Activated CD4-positive, CD25-positive, alpha-beta regulatory T cell (primary cell): ENCODE data around the gene KRT78.

Experiments used
- DNase-seq, 4 experiments: peaks; one replicate each; lab custom pipeline; 2025; lab: John Stamatoyannopoulos, UW

The KRT78 gene

DNA sequence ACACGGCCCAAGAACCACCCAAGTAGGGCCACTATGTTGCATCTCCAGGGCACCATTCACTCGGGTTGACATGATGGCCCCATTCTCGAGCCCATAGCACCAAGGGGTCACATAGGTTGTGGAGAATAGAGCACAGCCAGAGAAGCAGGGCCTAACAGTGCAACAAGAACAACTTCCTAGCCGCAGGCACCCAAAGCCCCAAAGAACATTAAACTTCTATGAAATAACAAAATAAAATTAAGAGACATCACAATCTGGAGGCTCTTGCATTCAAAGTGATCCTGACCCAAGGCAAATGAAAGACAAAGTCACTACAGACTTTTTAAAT, 36.8 kb downstream of the KRT78 start:
- DNase-seq, result no peak

- no peak for DNase-seq
These were observed 37.4 kb downstream of the KRT78 start for GRCh38 chr12:52811191-52812072.

GRCh38 chr12:52810554-52810953, 38.2 kb downstream of the KRT78 start:
- DNase-seq, result no peak

GRCh38 chr12:52809166-52809565, 39.6 kb downstream of the KRT78 start:
- DNase-seq, result no peak

DNA sequence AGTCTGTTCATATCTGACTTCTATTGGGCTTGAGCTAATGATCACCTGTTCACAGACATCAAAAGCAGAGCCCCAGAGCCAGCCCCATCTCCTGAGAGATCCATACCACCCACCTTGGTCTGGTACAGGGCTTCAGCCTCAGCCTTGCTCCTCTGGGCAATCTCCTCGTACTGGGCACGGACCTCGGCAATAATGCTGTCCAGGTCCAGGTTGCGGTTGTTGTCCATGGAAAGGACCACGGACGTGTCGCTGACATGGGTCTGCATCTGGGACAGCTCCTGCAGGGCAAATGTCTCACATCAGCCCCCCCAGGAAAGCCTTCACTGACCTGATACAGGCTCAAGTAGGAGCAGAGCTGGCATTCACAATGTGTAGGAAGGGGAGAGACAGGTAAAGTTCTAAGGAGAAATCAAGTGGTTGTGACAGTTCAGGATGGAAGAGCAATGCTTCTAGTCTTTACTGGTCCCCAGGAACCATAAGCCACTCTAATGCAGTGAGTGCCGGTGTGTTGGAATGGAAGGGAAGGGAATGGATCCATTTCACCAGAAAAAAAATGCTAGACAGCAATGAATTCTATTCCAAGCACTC, 40.1 kb downstream of the KRT78 start:
- no peak for DNase-seq

GRCh38 chr12:52807544-52808470, 41.0 kb downstream of the KRT78 start:
- no peak for DNase-seq

GRCh38 chr12:52806821-52807543, 41.8 kb downstream of the KRT78 start:
- DNase-seq, result no peak

GRCh38 chr12:52806169-52806811, 42.5 kb downstream of the KRT78 start:
- no peak for DNase-seq

GRCh38 chr12:52805739-52806138, 43.1 kb downstream of the KRT78 start:
- DNase-seq, result no peak

DNA sequence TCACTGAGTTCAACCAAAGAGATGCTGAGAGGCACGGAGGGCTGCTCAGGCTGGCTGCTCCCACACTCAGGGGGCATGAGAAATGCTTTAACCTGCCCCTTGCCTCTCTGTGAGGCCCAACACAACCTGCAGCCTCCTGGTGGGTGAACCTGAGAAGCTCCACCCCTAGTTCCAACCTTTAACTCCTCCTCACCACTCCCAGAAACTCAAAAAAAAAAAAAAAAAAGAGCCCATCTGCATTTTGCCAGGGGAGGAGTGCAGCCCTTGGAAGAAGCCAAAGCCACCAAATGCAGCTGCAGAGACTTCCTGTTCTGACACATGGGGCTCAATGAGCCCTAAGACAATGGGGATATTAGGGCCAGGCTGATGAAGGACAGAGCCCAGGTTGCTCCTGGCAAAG, 43.8 kb downstream of the KRT78 start:
- DNase-seq, result no peak

- DNase-seq, result no peak
These were observed 46.4 kb downstream of the KRT78 start for GRCh38 chr12:52802442-52802841.

- no peak for DNase-seq
These were observed 47.0 kb downstream of the KRT78 start for GRCh38 chr12:52801773-52802172.

GRCh38 chr12:52800259-52800917, 48.4 kb downstream of the KRT78 start:
- DNase-seq, result no peak

DNA sequence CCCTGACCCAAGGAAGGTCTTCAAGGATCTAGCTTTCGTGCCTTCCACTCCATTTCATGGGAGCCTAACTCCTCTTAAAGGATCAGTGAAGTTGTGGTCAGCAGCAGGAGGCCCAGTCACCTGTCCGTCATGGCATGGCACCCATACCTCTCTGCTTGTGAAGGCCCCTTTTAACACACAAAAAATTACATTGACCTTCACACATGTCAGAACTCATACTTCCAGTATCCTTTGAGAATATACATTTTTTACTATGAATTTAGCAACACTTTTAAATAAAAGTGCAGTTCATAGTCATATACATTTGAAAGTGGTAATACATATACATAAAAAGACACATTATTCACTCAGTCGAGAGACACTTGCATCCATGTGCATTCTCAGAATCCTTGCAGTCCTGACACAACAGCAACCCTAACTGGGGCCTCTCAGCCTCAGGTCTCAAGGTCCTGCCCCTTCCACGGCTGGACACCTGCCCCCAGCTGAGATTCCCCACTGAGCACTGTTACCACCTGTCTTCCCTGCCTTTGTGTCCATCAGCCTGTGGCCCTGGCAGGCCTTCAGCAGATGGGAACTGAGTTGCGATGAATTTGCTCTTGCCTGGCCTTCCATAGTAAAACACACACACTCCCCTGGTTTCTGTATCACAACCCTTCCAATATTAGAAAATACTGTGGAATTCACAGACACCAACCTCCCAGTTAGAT, 49.1 kb downstream of the KRT78 start:
- no peak for DNase-seq

- no peak for DNase-seq
These were observed 49.9 kb downstream of the KRT78 start for GRCh38 chr12:52798671-52799504.

DNA sequence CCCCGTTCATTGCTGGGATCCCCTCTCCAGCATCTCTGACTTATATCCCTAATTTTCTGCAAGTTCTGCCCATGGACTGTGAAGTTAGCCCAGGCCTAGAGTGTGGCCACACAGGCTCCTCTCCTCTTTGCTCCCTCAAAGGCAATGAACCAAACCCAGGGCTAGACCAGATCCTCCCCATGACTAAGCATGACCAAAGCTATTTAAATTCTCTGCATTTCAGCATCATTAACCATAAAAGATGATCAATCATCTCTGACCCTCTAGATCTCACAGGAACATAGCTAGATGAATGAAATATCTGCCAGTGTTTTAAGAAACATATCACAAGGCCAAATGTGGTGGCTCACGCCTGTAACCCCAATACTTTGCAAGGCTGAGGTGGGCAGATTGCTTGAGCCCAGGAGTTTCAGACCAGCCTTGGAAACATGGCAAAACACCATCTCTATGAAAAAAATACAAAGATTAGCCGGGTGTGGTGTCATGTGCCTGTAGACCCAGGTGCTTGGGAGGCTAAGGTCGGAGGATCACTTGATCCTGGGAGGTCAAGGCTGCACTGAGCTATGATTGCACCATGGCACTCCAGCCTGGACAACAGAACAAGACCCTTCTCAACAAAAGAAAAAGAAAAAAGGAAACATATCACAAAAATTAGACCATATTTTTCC, 50.7 kb downstream of the KRT78 start:
- no peak for DNase-seq

DNA sequence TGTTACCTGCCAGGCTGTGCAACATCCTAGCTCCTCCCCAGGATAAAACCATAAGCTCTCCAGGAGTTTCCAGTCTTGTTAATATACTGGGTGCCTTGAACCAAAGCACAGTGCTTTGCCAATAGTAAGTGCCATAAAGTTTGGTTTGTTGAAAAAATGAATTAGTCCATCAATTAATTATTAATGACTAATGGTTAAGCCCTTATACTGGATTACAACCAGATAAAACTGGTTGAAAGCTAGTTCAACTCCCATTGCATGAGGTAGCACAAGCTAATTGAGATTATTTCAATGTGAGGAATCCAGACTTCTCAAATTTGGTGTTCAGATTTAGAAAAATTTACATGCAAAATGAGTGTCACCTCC, 51.3 kb downstream of the KRT78 start:
- DNase-seq, result no peak

DNA sequence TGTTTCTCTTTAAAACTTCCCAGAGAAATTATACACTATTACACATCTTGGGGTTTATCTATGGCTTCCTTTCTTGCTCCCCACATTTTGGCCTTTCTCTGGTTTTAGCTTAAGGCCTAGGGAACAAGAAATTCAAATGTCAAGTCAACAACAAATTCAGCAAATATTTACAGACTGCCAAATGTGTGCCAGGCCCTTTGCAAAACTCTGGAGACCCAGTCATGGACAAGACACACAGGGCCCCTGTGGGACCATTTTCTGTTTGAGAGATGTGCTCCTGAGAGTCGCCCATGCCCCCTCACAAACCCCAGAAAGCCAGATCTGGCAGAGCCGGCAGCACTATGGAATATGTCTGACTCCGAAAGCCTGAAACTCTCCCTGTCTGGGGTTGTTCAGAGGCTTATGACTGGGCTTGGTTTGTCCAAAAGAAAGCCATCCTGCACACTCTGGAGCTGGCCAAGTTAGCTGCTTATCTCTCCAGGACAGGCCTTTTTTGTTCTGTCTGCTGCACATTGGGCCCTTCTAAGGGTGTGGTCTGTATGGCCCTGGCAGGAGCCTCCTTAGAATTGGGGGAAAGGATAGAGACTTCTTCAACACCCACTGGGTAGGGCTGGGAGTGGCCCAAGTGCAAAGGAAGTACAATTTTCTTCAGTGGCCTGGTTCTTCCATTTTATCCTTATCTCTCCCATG, 51.8 kb downstream of the KRT78 start:
- no peak for DNase-seq
